Measurements from ENCODE around the gene TBC1D7.

TBC1D7 gene

GRCh38 chr6:13334953-13335352, 6.6 kb upstream of the TBC1D7 start:
- TF ChIP-seq IKZF3 (tag by site-specific recombination; IDR thresholded peaks at IDR 0.05) (no peak), ZFHX2 (tag by site-specific recombination; conservative IDR thresholded peaks at IDR 0.05) (peak; percentile 68), FEZF1 (tag by site-specific recombination; IDR thresholded peaks at IDR 0.05) (peak; percentile 15; the same call in 1 of the 2 replicates), KLF17 (tag by site-specific recombination; IDR thresholded peaks at IDR 0.05) (0 out of 2 replicates have a peak, but pooled peaks have one; percentile 42), EGR2 (tag by site-specific recombination; IDR thresholded peaks at IDR 0.05; ENCODE audit: low read depth) (peak; percentile 51; the same call in 1 of the 2 replicates)
- no peaks in the 10 kb centered on the region for H3K9me3 ChIP-seq (ENCODE audit: control insufficient read depth, insufficient read depth, low read depth, low read length)
- no peak overlapping the region for H3K4me3 ChIP-seq (ENCODE audit: low read depth, low read length)
- no peaks in the 10 kb centered on the region for H3K36me3 ChIP-seq (ENCODE audit: control insufficient read depth in 2 of 2, insufficient read depth in 1 of 2, low read length in 2 of 2)
- no peaks in the 10 kb centered on the region for H3K4me1 ChIP-seq (ENCODE audit: control insufficient read depth, insufficient read depth, low read length)
- H3K27ac ChIP-seq (ENCODE audit: extremely low read depth, low read depth, low read length), result no peak overlapping the region
- POLR2A ChIA-PET, result interaction anchor here (0.9 to 1.2 kb wide), 2 partner anchors 239 to 280 kb away, joined by 3 to 6 read pairs; partner anchors contain the start of genes NOL7 and SIRT5
- CTCF ChIA-PET, result interaction anchor here (0.6 to 2.4 kb wide), 10 partner anchors 61 to 424 kb away, joined by 3 to 15 read pairs (median 4); partner anchors contain the start of gene SIRT5

GRCh38 chr6:13332349-13332706, 4.0 kb upstream of the TBC1D7 start:
- CTCF ChIA-PET, result interaction anchor here (0.5 to 6.9 kb wide), 31 partner anchors 10 to 1080 kb away, joined by 3 to 102 read pairs (median 3); partner anchors contain the start of gene SIRT5
- POLR2A ChIA-PET, result no interaction called here

GRCh38 chr6:13331516-13332348, 3.4 kb upstream of the TBC1D7 start:
- no peaks in the 10 kb centered on the region for H3K9me3 ChIP-seq (ENCODE audit: control insufficient read depth, insufficient read depth, low read depth, low read length)
- H3K27ac ChIP-seq (ENCODE audit: extremely low read depth, low read depth, low read length), result no peak overlapping the region
- peaks cover 3% of the 10 kb centered on the region; the same call in 1 of the 2 replicates for H3K4me1 ChIP-seq (ENCODE audit: control insufficient read depth, insufficient read depth, low read length)
- CTCF ChIA-PET, result interaction anchor here (0.5 to 6.9 kb wide), 42 partner anchors 9 to 1079 kb away, joined by 3 to 102 read pairs (median 4); partner anchors contain the start of gene SIRT5
- POLR2A ChIA-PET, result no interaction called here
- H3K4me3 ChIP-seq (ENCODE audit: low read depth, low read length), result no peak overlapping the region
- H3K36me3 ChIP-seq (ENCODE audit: control insufficient read depth in 2 of 2, insufficient read depth in 1 of 2, low read length in 2 of 2), result no peaks in the 10 kb centered on the region
- TF ChIP-seq ZNF132 (tag by site-specific recombination; IDR thresholded peaks at IDR 0.05; ENCODE audit: borderline replicate concordance) (no peak), ZNF350 (tag by site-specific recombination; IDR thresholded peaks at IDR 0.05) (no peak), ZNF548 (tag by site-specific recombination; IDR thresholded peaks at IDR 0.05) (no peak), ZEB2 (tag by site-specific recombination; IDR thresholded peaks at IDR 0.05) (peak; percentile 74), ZFP41 (tag by site-specific recombination; IDR thresholded peaks at IDR 0.05; ENCODE audit: borderline replicate concordance) (no peak), ZNF777 (tag by site-specific recombination; IDR thresholded peaks at IDR 0.05; ENCODE audit: borderline replicate concordance) (no peak), BCL6B (tag by site-specific recombination; IDR thresholded peaks at IDR 0.05) (no peak), ZNF362 (tag by site-specific recombination; IDR thresholded peaks at IDR 0.05) (no peak), ZNF792 (tag by site-specific recombination; IDR thresholded peaks at IDR 0.05) (peak; percentile 91), ZBTB11 (tag by site-specific recombination; conservative IDR thresholded peaks at IDR 0.05; ENCODE audit: low read depth) (no peak), SETDB1 (IDR thresholded peaks at IDR 0.05; ENCODE audit: insufficient read length, low read length) (no peak), EGR2 (tag by site-specific recombination; IDR thresholded peaks at IDR 0.05; ENCODE audit: low read depth) (no peak), KLF7 (tag by site-specific recombination; IDR thresholded peaks at IDR 0.05; ENCODE audit: borderline replicate concordance) (no peak)

More at GRCh38 chr6:13332349-13332706, 4.0 kb upstream of the TBC1D7 start:
- Histone ChIP-seq H3K9me3 (ENCODE audit: control insufficient read depth, insufficient read depth, low read depth, low read length) (no peaks in the 10 kb centered on the region), H3K4me1 (ENCODE audit: control insufficient read depth, insufficient read depth, low read length) (peaks cover 3% of the 10 kb centered on the region; the same call in 1 of the 2 replicates), H3K27ac (ENCODE audit: extremely low read depth, low read depth, low read length) (no peak overlapping the region), H3K36me3 (ENCODE audit: control insufficient read depth in 2 of 2, insufficient read depth in 1 of 2, low read length in 2 of 2) (no peaks in the 10 kb centered on the region), H3K4me3 (ENCODE audit: low read depth, low read length) (no peak overlapping the region)
- TF ChIP-seq ZNF645 (tag by site-specific recombination; IDR thresholded peaks at IDR 0.05), result no peak
- TF ChIP-seq ZNF660 (tag by site-specific recombination; IDR thresholded peaks at IDR 0.05), result no peak
- TF ChIP-seq ZNF473 (tag by site-specific recombination; IDR thresholded peaks at IDR 0.05), result no peak
- TF ChIP-seq ZNF169 (tag by site-specific recombination; IDR thresholded peaks at IDR 0.05), result no peak
- TF ChIP-seq OSR2 (tag by site-specific recombination; IDR thresholded peaks at IDR 0.05), result no peak

Measured in HEK293 (cell line).